Loucy (cell line): ENCODE data around the gene LYRM4.

Experiments used
- H2AFZ ChIP-seq: fragments of 200-600 bp; sonication (generic); 2 replicates; pipeline ENCODE4 v1.6.0; 2016; ENCODE audit warnings: antibody characterized with exemption, mild to moderate bottlenecking, low read length, moderate library complexity
- H3F3A ChIP-seq: fragments of 200-600 bp; 2 replicates; pipeline ENCODE4 v1.6.0; 2016; ENCODE audit warnings: antibody characterized with exemption, low read depth, mild to moderate bottlenecking
- H3K27me3 ChIP-seq: fragments of 200-600 bp; sonication (generic); 2 replicates; pipeline ENCODE4 v1.6.1; 2014; ENCODE audit warnings: low read length, mild to moderate bottlenecking; ENCODE audit not compliant: insufficient read depth, poor library complexity, severe bottlenecking
- H3K36me3 ChIP-seq: fragments of 200-600 bp; sonication (generic); 2 replicates; pipeline ENCODE4 v1.6.1; 2016; ENCODE audit warnings: low read length; ENCODE audit not compliant: insufficient read depth
- H3K4me1 ChIP-seq: fragments of 200-600 bp; sonication (generic); 2 replicates; pipeline ENCODE4 v1.5.1; 2014; ENCODE audit warnings: low read length, mild to moderate bottlenecking; ENCODE audit not compliant: insufficient read depth, poor library complexity, severe bottlenecking
- H3K4me2 ChIP-seq: fragments of 200-600 bp; sonication (generic); 2 replicates; pipeline ENCODE4 v1.6.0; 2014; ENCODE audit warnings: antibody characterized with exemption, low read length, low read depth, mild to moderate bottlenecking; ENCODE audit not compliant: poor library complexity, severe bottlenecking
- H3K4me3 ChIP-seq: fragments of 200-600 bp; sonication (generic); 2 replicates; pipeline ENCODE4 v1.5.1; 2014; ENCODE audit warnings: low read length, mild to moderate bottlenecking, mixed read lengths; ENCODE audit not compliant: poor library complexity, severe bottlenecking
- H3K79me2 ChIP-seq: fragments of 200-600 bp; sonication (generic); 2 replicates; pipeline ENCODE4 v1.6.1; 2014; ENCODE audit warnings: low read length; ENCODE audit not compliant: insufficient read depth
- H3K9ac ChIP-seq: fragments of 200-600 bp; sonication (generic); 2 replicates; pipeline ENCODE4 v1.6.0; 2014; ENCODE audit warnings: mild to moderate bottlenecking, low read depth, low read length, moderate library complexity; ENCODE audit not compliant: poor library complexity, severe bottlenecking
- H3K9me2 ChIP-seq: fragments of 200-600 bp; sonication (generic); replicated peaks from 2 replicates; pipeline ENCODE4 v1.6.1; 2016; ENCODE audit warnings: low read depth, low read length, mixed read lengths
- H3K9me3 ChIP-seq: fragments of 200-600 bp; sonication (generic); 2 replicates; pipeline ENCODE4 v1.6.1; 2014; ENCODE audit warnings: mild to moderate bottlenecking, antibody characterized with exemption, low read length, low read depth; ENCODE audit not compliant: insufficient read depth
- H4K20me1 ChIP-seq: fragments of 200-600 bp; sonication (generic); 2 replicates; pipeline ENCODE4 v1.6.0; 2014; ENCODE audit warnings: antibody characterized with exemption, low read length, mild to moderate bottlenecking; ENCODE audit not compliant: insufficient read depth, poor library complexity, severe bottlenecking
- CTCF ChIP-seq: fragments of 200-600 bp; sonication (generic); conservative IDR thresholded peaks from 2 replicates; pipeline ENCODE4 v1.5.1; 2014; ENCODE audit warnings: mild to moderate bottlenecking, antibody characterized with exemption, low read length
- EZH2phosphoT487 ChIP-seq: fragments of 200-600 bp; IDR thresholded peaks from 2 replicates; pipeline ENCODE4 v1.6.1; 2018; ENCODE audit warnings: antibody characterized with exemption, mild to moderate bottlenecking, moderate library complexity, borderline replicate concordance

The LYRM4 gene

GRCh38 chr6:5113096-5113495 is 147.7 kb downstream of the LYRM4 start:
- no peak for TF ChIP-seq CTCF
- TF ChIP-seq EZH2phosphoT487, result no peak
- H3K9me2 ChIP-seq, result no peaks in the 10 kb centered on the region
- no peaks in the 10 kb centered on the region for H3K9me3 ChIP-seq
- no peaks in the 10 kb centered on the region for H3K79me2 ChIP-seq
- H3K27me3 ChIP-seq, result no peaks in the 10 kb centered on the region
- peaks cover 3% of the 10 kb centered on the region; the same call in 1 of the 2 replicates for H3K36me3 ChIP-seq
- no peak overlapping the region for H2AFZ ChIP-seq
- no peak overlapping the region for H3K9ac ChIP-seq
- H3K4me1 ChIP-seq, result no peaks in the 10 kb centered on the region
- H3F3A ChIP-seq, result no peaks in the 10 kb centered on the region
- H4K20me1 ChIP-seq, result no peaks in the 10 kb centered on the region
- no peak overlapping the region for H3K4me3 ChIP-seq
- H3K4me2 ChIP-seq, result no peak overlapping the region

DNA sequence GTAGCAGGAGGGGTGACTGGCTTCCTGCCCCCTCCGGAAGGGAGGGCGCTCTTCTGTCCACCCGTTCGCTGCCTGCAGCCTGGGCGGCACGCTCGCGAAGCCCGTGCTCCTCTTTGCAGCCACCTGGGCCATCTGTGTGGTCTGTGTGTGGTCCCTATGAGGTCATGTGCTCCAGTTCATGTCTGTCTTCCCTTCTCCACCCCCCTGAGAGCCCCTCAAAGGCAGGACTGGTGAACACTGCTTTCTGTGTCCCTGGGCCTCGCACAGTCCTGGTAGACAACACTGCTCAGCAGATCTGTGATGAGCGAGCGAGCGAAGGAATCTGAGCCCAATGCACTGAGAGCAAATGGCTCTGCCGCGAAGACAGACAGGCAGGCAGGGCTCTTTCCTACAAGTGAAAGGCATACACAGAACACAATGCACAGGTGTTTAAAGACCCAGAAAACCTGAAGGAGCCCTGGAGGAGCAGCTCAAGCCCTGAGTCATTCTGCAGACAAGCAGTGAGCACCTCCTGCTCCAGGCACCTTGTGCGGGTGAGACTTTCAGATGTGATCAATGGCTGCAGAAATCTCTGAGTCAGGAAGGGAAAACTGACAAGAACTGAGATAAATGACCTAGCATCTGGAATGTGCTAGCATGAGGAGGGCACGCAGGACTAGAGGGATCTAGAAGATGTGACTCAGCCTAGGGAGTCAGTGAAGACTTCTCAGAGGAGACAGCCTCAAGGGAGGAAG is 148.5 kb downstream of the LYRM4 start:
- TF ChIP-seq EZH2phosphoT487 (no peak), CTCF (no peak)
- H3F3A ChIP-seq, result no peaks in the 10 kb centered on the region
- H3K36me3 ChIP-seq, result peaks cover 3% of the 10 kb centered on the region; the same call in 1 of the 2 replicates
- no peaks in the 10 kb centered on the region for H3K79me2 ChIP-seq
- no peak overlapping the region for H2AFZ ChIP-seq
- no peaks in the 10 kb centered on the region for H3K9me3 ChIP-seq
- H3K4me3 ChIP-seq, result no peak overlapping the region
- no peaks in the 10 kb centered on the region for H4K20me1 ChIP-seq
- H3K4me1 ChIP-seq, result no peaks in the 10 kb centered on the region
- H3K4me2 ChIP-seq, result no peak overlapping the region
- no peak overlapping the region for H3K9ac ChIP-seq
- no peaks in the 10 kb centered on the region for H3K27me3 ChIP-seq
- H3K9me2 ChIP-seq, result no peaks in the 10 kb centered on the region

- TF ChIP-seq EZH2phosphoT487 (no peak), CTCF (no peak)
- no peak overlapping the region for H3K4me2 ChIP-seq
- no peaks in the 10 kb centered on the region for H3F3A ChIP-seq
These were observed 149.1 kb downstream of the LYRM4 start for GRCh38 chr6:5111626-5112025.

More at GRCh38 chr6:5111626-5112025, 149.1 kb downstream of the LYRM4 start:
- Histone ChIP-seq H2AFZ (no peak overlapping the region), H3K27me3 (no peaks in the 10 kb centered on the region), H3K4me3 (no peak overlapping the region), H4K20me1 (no peaks in the 10 kb centered on the region), H3K4me1 (no peaks in the 10 kb centered on the region), H3K9me3 (no peaks in the 10 kb centered on the region), H3K36me3 (peaks cover 3% of the 10 kb centered on the region; the same call in 1 of the 2 replicates), H3K79me2 (no peaks in the 10 kb centered on the region), H3K9me2 (no peaks in the 10 kb centered on the region), H3K9ac (no peak overlapping the region)
